Myocyte (in vitro differentiated cells): ENCODE data around the gene SCLY. TPM values are rescaled to one million over a fixed set of nuclear protein-coding genes. Genes with fewer than 3 reads are reported as not detected.
A peak's percentile ranks its signal among the peaks of the same experiment; 100 is the strongest.

ENCODE experiments used
- DNase-seq: peaks from one replicate; pipeline ENCODE4 v3.0.0-alpha.2; 2012; ENCODE audit warnings: low read depth
- total RNA-seq: library from RNA; depleted of rRNA; stranded (reverse); fragments of >200 nt; gene quantifications from 2 replicates; pipeline ENCODE4 v1.2.3, GENCODE V29; 2014

SCLY gene
- total RNA-seq, 1 donor from 2014 or later, result 20.6 TPM

DNA sequence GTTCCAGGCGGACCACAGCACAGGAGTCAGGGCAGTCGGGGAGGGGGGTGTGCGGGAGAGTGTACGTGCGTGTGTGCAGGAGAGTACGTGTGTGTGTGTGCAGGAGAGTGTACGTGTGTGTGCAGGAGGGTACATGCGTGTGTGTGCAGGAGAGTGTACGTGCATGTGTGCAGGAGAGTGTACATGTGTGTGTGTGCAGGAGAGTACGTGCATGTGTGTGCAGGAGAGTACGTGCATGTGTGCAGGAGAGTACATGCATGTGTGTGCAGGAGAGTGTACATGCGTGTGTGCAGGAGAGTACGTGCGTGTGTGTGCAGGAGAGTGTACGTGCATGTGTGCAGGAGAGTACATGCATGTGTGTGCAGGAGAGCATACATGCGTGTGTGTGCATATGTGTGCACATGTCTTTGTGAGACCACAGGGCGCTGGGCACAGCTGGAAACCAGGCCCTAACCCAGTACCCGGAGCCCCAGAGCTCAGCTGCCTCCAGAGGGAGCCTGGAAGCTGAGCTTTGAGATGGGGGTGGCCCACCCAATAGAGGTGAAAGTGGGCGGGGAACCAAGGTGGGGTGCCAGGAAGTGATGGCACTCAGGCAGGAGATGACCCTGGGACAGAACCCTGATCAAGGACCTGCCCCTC lies 63.8 kb downstream of the SCLY start:
- no peak for DNase-seq

DNA sequence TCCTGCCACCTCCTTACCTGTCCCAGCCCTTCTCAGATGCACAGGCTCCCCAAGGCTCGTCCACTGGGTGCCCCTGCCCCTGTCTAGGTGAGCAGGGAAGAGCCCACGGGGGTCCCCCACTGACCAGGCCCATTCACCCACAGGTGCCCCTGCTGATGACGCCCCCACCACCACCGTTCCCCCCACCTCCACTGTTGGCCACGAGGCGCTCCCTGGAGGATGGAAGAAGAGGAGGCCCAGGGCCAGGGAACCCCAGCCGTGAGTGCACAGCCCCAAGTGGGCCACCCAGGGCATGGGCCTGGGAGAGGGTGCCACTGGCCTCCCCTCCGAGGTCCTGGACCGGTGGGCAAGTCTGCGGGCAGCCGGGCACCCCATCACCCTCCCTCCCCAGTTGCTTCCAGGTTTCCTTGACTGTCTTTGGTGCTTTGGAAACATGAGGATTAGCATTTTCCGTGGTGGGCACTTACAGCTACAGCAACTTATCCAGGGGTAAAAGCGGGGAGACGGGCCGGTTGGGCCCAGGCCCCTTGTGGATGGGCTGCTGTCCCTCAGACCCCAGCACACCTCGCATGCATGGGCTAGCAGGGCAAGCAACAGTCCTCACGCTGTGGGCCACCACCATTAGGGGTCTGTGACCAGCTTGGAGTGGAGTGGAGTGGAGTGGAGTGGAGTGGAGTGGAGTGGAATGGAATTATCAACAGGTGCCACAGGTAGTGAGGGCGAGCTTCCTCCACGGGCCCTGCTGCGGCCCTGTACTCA lies 64.5 kb downstream of the SCLY start:
- DNase-seq, result no peak

DNA sequence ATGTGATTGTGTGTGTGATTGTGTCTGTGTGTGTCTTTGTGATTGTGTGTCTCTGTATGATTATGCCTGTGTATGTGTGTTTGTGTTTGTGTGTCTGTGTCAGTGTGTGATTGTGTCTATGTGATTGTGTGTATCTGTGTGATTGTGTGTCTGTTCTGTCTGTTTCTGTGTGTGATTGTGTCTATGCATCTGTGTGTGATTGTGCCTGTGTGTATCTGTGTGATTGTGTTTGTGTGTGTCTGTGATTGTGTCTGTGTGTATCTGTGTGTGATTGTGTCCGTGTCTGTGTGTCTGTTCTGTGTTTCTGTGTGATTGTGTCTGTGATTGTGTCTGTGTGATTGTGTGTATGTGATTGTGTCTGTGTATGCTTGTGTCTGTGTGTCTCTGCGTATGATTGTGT lies 65.5 kb downstream of the SCLY start:
- no peak for DNase-seq

DNA sequence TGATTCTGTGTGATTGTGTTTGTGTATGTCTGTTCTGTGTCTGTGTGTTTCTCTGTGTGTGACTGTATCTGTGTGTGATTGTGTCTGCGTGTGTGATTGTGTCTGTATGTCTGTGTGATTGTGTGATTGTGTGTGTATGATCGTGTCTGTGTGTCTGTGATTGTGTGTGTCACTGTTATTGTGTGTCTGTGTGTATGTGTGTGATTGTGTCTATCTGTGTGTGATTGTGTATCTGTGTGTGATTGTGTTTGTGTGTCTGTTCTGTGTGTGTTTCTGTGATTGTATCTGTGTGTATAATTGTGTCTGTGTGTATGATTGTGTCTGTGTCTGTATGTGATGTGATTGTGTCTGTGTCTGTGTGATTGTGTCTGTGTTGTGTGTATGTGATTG lies 66.0 kb downstream of the SCLY start:
- DNase-seq, result no peak

DNA sequence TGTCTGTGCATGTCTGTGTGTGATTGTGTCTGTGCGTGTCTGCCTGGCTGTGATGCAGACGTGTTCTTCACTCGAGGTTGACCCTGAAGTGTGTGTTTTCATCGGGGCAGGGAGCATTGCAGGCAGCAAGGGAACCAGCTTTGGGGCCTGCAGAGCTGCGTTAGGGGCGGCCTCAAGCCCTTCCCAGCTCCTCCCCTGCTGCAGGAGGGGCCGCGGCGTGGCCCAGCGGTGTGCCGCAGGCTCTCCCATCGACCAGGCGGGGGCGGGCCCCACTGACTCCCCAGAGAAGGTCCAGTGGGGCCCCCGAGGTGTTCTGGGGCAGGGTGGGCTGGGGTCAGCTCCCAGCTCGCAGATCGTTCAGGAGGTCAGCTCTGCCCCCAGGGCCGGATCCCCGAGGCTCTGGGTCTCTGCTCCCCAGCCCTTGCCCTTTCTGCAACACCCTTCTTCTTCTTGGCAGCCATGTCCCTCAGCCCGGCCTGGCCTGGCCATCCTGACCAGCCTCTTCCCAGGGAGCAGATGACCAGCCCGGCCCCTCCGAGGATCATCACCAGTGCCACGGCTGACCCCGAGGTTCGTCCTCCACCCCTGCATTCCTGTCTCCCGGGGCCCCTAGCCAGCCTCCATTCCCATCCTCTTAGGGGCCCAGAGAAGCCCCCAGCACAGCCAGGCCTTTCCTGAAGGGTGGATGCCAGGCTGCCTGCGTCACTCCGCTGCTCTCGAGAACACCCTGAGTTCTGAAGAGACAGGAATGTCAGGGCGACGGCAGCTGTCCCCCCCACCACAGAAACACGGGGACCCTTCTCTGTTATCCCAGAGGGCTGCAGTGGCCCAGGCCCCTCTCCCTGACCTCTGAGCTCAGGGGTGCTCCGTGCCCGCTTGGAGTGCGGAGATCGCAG lies 66.6 kb downstream of the SCLY start:
- DNase-seq, result peak; percentile 80

DNA sequence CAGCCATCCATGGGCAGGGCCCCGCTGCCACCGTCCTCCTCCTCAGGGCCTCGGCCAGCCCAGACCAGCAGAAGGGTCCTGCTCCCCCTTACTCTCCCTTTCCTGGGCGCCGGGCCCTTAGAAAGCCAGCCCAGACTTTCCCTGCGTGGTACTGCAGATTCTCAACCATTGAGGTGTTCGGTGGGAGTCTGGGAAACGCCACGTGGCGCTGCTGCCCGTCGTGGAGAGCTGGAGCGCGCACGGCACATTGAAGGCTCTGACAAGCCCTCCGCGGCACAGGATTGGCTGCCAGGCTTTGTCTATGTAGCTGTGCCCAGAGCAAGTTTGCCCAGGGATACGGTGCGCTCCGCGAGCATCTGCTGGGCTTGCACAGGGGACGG lies 67.2 kb downstream of the SCLY start:
- no peak for DNase-seq

DNA sequence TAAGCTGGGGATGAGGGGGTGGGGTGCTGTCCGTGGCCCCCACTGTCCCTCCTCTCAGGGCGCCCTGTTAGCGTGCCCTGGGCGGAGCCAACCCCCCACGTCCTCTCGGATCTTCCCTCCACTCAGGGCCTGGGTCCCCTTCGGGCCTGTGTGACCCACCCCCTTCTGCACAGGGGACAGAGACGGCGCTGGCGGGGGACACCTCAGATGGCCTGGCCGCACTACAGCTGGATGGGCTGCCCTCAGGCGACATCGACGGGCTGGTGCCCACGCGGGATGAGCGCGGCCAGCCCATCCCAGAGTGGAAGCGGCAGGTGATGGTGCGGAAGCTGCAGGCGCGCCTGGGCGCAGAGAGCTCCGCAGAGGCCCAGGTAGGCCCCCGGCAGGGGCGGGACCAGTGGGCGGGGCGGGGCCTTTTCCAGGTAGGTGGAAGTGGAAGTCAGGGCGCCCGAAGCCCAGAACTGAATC lies 67.8 kb downstream of the SCLY start:
- DNase-seq, result no peak

DNA sequence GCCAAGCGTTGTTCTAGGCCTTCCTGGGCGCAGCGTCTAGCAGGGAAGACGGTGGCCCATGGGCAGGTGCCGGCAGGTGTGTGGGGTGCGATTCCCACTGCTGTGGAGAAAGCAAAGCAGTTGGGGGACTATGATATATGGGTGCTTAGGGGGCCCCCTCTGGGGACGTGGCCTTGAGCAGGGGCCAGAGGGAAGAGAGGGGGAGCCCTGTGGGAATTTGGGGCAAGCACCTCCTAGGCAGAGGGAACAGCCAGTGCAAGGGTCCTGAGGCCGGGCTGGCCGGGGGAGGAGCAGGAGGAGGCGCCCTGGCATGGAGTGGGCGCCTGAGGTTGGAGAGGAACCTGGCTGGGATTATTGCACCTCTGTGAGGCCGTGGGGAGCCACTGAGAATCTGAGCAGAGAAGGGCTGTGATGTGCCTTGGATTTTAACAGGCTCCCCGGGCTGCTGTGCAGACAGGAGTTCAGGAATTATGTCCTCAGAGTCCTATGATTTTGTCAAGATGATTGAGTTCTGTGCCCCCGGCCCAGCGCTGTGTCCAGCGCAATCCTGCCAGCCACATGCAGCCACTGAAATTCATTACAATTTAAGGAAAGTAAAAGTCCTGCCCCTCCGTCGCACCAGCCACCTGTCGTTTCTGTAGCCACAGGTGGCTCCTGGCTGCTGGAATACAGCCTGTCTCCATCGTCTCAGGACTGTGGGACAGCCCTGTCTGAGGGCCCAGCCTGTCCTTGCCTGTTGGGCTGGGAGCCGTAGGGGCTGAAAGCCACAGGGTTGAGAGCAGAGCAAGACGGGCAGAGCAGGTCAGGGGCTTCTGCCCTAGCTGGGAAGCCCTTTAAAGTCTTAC lies 68.6 kb downstream of the SCLY start:
- DNase-seq, result no peak

DNA sequence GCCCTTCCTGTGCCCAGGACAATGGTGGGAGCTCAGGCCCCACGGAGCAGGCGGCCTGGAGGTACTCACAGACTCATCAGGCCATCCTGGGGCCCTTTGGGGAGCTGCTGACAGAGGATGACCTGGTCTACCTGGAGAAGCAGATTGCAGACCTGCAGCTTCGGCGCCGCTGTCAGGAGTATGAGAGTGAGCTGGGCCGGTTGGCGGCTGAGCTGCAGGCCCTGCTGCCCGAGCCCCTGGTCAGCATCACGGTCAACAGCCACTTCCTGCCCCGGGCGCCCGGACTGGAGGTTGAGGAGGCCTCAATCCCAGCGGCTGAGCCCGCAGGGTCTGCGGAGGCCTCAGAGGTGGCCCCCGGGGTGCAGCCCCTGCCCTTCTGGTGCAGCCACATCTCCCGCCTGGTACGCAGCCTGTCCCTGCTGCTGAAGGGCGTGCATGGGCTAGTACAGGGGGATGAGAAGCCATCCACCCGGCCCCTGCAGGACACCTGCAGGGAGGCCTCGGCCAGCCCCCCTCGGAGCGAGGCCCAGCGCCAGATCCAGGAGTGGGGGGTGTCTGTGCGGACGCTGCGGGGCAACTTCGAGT lies 69.4 kb downstream of the SCLY start:
- DNase-seq, result no peak

DNA sequence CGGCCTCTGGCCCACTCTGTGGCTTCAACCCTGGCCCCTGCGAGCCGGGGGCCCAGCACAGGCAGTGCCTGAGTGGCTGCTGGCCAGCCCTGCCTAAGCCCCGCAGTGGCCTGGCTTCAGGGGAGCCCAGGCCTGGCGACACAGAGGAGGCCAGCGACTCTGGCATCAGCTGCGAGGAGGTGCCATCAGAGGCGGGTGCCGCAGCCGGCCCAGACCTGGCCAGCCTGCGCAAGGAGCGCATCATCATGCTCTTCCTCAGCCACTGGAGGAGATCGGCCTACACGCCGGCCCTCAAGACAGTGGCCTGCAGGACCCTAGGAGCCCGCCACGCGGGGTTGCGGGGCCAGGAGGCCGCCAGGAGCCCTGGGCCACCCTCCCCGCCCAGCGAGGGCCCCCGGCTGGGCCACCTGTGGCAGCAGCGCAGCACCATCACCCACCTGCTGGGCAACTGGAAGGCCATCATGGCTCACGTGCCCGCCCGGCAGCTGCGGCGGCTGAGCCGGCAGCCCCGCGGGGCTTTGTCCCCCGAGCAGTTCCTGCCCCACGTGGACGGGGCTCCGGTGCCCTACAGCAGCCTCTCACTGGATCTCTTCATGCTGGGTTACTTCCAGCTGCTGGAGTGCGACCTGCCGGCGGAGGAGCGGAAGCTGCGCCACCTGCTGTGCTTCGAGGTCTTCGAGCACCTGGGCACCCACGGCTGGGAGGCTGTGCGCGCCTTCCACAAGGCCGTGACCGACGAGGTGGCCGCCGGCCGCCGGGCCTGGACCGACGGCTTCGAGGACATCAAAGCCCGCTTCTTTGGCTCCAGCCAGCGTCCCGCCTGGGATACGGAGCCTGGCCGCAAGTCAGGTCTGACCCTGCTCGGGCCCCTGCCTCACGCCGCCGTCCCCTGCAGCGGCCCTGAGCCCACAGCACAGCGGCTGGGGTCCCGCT lies 70.2 kb downstream of the SCLY start:
- no peak for DNase-seq

DNA sequence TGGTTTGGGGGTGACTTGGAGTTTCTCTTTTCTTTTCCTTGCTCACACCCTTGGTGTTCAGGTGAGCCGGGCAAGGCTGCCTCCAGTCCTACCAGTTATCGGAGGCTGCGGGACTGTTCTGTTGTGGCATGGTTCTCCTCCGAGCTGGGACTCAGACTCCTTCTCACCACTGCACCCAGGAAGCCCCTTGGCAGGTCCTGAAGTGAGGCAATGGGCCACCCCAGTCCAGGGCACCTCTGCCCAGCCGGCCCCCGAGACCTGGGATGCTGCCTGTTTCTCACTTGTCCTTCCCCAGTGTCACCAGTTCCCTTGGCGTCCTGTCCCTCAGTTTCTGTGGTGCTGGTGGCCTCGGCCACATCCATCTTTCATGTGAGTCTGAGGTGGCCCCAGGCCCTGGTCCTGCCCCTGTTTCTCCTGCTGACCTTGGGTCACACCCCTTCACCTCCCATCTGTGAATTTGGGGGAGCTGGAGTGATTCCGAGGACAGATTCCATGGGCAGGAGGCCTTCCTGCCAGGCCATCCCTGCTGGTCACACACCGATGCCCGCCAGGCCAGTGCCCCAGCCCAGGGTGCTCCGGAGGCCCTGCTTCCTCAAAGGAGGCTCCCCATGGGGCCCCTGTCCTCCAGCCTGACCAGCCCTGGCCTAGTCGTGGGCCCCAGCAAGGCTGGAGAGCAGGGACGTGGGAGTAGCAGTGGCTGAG lies 71.1 kb downstream of the SCLY start:
- DNase-seq, result no peak

DNA sequence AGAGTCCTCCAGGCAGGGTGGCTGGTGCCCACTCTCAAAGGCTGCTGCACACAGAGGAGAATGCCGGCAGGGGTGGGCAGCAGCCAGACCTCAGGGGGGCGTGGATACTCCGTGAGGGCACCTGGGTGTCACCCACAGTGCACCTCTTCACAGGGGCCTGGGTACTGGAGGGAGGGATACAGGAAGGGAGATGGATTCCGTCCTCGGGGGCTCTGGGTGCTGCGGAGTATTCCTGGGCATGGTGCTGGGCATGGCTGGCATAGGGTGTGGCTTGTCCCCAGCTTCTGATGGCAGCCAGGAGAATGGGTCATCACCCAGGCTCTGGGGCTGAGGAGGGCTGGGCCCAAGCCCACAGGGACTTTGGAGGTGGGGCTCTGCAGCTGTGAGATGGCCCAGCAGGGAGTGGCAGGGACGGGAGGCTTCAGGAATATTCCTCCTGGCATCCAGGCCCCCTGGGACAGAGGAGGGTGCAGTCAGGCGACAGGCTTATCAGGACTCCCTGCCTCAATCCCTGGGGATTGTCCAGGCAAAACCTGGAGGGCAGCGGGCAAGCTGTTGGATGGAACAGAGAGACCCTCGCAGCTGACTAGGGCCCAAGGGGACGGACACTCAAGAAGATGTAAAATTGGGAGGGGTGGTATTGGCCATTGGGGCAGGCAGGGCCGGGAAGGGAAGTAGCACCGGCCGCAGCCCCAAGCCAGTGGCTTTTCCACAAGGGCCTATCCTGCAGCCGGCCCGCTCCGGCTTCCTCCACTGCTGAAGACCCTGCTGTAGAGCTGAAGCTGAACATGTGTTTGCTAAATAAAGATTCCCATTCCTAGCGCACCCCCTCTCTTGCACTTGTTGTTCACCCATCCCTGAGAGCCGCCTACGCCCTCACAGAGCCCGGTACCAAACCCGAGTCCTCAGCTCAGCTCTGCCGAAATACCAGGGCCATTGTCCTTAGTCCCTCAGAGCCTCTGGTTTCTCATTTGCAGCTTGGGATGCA lies 72.0 kb downstream of the SCLY start:
- DNase-seq, result peak; percentile 60

DNA sequence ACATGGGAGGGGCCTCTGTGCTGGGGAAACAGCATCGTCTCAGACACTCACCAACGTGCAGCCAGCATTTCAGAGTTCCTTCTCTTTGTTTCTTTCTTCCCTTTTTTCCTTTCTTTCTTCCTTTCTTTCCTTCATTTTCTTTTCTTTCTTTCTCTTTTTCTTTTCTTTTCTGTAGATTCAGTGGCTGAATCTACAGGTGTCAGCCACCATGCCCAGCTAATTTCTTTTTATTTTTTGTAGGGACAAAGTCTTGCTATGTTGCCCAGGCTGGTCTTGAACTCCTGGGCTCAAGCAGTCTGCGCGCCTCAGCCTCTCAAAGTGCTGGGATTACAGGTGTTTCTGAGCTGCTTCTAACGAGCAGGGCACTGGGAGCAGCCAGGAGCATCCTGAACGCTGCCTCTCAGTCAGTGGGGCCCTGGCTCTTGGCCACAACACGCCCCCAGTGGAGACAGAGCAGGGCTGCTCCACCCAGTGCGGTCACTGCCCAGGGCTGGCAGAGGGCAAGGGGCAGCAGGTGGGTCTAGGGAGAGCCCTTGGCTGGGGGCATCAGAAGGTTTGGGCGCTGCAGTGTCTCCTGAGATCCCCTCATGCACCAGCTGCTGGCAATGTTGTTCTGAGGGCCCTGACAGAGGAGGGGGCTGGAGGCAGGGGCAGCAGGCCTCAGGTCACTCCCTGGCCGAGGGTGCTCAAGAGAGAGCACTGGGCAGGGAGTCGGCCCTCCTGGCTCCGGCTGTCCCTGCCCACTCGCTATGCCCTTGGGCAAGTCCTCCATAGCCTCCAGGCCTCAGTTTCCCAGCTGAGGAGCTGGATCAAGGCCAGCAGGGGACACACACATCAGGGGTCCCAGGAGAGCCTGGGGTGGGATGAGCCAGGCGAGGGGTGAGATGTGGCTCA lies 72.9 kb downstream of the SCLY start:
- DNase-seq, result no peak

DNA sequence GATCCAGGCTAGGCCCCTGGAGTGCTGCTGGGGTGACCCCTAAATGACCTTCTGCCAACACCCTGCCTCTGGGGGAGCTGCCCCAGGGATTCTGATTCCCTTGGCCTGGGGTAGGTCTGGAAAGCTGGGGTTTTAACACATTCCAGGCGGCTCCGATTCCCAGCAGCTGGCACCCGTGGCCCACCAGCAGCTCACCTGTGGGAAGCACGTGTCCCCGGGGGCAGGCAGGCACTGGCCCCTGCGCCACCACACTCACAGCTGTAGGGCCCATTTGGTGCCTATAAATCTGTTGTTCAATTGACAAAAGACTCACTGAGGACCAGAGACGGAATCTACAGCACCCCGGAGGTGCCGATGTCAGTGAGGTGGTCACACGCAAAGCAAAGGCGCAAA lies 73.6 kb downstream of the SCLY start:
- no peak for DNase-seq

DNA sequence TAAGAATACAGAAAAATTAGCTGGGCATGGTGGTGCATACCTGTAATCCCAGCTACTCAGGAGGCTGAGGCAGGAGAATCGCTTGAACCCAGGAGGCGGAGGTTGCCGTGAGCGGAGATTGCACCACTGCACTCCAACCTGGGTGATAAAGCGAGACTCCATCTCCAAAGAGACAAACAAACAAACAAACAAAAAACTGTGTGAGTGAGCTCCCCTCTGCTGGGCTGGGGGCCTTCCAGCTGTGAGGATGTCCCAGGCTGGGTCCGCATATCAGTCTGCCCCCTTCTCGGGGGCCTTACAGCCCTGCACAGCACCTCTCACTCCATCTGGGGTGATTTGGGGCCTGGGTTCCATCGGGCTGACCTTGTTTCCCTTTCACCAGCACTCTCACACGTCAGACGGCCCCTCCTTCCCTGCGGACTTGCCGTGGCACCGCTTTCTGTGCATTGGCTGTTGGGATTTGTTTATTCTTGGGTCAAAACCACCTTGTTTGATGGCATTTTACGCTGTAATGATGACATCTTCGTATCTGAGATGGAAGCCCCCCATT lies 74.9 kb downstream of the SCLY start:
- DNase-seq, result no peak

DNA sequence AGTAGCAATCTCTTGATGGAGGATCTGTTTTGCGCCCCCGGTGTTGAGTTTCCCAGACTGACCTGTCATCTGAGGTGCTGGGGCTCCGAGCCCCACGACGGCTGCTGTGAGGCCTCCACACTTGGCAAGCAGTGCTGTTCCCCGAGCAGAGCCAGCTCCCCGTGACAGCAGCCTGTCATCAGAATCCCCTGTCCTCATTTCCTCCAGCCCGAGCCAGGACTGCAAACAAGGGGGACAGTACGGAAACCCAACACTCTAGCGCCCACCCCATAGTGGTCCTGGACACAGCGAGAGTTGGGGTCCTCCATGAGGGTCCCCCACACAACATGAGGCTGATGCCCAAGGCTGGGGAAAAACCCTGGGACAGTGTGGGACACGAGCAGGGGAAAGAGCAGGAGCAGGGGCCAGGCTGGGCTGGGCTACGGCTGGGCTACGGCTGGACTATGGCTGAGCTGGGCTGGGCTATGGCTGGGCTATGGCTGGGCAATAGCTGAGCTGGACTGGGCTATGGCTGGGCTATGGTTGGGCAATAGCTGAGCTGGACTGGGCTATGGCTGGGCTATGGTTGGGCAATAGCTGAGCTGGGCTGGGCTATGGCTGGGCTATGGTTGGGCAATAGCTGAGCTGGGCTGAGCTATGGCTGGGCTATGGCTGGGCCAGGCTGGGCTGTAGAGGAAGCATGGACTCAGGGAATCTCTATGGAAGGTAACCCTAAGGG lies 76.2 kb downstream of the SCLY start:
- no peak for DNase-seq
